Sigmoid colon (tissue), 4 donors: ENCODE results near the gene CPVL.

Experiments used
- EP300 ChIP-seq, 4 donors: sonication (generic); formaldehyde crosslinking; IDR thresholded peaks; one replicate each; pipeline ENCODE4 v1.6.1; 2017; ENCODE audit warnings: antibody characterized with exemption in 4 of 4
- TF ChIP-seq, protein P1 (sequence below), 4 experiments: fragments of 450-650 bp in 3 of 4; fragments of 200-600 bp in 1 of 4; IDR thresholded peaks; one replicate each; pipeline ENCODE4 v1.5.1; 2016 to 2019; ENCODE audit warnings: antibody characterized with exemption in 4 of 4, mild to moderate bottlenecking in 3 of 4, moderate library complexity in 2 of 4

DNA sequence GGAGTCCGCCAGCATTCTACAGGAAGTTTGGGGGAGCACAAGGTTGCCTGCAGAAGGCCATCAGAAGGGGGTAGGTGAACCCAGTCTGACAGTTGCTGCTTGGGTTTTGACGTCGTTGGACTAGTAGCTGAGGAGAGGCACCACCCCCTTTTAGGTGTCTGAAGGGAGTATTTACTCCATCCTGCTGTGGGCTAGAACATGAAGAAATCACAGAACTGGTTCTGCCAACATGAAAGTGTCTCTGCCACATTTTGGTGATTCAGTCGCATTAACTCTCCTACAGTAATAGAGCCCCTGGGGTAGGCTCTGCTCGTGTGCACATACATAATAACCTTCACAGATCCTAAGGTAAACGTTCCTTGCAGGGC is 187.4 kb downstream of the CPVL start:
- TF ChIP-seq EP300 (IDR thresholded peaks at IDR 0.05): no peak
- TF ChIP-seq, protein P1, sequence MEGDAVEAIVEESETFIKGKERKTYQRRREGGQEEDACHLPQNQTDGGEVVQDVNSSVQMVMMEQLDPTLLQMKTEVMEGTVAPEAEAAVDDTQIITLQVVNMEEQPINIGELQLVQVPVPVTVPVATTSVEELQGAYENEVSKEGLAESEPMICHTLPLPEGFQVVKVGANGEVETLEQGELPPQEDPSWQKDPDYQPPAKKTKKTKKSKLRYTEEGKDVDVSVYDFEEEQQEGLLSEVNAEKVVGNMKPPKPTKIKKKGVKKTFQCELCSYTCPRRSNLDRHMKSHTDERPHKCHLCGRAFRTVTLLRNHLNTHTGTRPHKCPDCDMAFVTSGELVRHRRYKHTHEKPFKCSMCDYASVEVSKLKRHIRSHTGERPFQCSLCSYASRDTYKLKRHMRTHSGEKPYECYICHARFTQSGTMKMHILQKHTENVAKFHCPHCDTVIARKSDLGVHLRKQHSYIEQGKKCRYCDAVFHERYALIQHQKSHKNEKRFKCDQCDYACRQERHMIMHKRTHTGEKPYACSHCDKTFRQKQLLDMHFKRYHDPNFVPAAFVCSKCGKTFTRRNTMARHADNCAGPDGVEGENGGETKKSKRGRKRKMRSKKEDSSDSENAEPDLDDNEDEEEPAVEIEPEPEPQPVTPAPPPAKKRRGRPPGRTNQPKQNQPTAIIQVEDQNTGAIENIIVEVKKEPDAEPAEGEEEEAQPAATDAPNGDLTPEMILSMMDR (IDR thresholded peaks at IDR 0.05): no peak
